ENCODE data around the gene TLX1. TPM values are rescaled to one million over a fixed set of nuclear protein-coding genes. Genes with fewer than 3 reads are reported as not detected.

Gene TLX1
- total RNA-seq, 4 donors from 2014 or later = not detected

DNA sequence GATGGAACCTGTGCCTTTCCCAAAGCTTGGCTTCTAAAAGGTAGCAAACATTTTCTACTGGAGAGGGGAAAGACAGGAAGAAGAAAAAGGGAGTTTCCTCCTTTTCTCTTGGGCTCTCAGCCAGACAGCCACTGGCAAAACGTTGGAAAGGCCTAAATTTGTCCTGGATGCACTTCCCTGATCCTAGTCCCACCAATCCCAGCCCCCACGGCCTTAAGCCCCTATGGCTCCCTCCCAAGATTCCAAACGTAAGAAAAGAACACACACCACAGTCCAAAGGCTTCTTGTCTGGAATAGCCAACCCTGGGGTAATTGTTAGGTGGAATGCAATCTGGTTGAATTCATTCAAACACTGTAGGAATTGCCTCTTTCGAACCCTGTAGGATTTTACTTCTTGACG, 959 bp upstream of the TLX1 start:
- DNase-seq = no peak
- Histone ChIP-seq H3K27me3 (peaks cover 21 to 72% of the 10 kb centered on the region in 2 donors), H3K4me1 (peaks cover 0 to 24% of the 10 kb centered on the region in 2 donors), H3K9me3 (no peaks in the 10 kb centered on the region), H3K27ac (no peak overlapping the region), H3K36me3 (no peaks in the 10 kb centered on the region), H3K4me3 (no peak overlapping the region)
- intact Hi-C loops (cut with DNase I; ENCODE audit: low total_unique reads) = no loop called here
- TF ChIP-seq, protein P1, sequence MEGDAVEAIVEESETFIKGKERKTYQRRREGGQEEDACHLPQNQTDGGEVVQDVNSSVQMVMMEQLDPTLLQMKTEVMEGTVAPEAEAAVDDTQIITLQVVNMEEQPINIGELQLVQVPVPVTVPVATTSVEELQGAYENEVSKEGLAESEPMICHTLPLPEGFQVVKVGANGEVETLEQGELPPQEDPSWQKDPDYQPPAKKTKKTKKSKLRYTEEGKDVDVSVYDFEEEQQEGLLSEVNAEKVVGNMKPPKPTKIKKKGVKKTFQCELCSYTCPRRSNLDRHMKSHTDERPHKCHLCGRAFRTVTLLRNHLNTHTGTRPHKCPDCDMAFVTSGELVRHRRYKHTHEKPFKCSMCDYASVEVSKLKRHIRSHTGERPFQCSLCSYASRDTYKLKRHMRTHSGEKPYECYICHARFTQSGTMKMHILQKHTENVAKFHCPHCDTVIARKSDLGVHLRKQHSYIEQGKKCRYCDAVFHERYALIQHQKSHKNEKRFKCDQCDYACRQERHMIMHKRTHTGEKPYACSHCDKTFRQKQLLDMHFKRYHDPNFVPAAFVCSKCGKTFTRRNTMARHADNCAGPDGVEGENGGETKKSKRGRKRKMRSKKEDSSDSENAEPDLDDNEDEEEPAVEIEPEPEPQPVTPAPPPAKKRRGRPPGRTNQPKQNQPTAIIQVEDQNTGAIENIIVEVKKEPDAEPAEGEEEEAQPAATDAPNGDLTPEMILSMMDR (IDR thresholded peaks at IDR 0.05) = no peak

DNA sequence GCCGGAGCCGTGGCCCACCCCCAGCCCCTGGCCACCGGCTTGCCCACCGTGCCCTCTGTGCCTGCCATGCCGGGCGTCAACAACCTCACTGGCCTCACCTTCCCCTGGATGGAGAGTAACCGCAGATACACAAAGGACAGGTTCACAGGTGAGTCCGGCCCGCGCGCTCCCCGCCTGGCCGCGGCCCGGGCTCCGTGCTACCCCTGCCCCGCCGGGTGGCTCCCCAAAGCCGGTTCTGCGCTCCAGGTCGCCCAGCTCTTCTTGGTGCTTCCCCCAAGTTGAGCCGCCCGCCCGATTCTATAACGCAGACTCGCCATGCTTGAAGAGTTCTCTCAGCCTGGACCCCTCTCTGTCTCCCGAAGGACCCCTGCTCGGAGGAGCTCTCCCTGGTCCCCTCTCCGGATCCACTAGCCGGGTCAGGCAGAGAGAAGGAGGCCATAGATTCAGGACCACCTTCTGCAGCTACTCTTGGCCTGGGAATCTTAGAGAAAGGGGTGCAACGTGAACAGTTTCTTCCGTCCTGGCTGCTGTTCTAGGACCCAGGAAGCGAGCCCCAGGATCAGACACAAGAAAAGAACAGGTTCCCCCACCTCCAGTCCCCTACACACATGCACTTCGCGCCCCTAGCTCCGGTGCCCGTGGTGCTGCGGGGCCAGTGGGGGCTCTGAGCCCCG, 999 bp downstream of the TLX1 start:
- Histone ChIP-seq H3K4me1 (peaks cover 0 to 29% of the 10 kb centered on the region in 2 donors), H3K9me3 (no peaks in the 10 kb centered on the region), H3K27me3 (peaks cover 23 to 85% of the 10 kb centered on the region in 2 donors), H3K4me3 (no peak overlapping the region), H3K36me3 (no peaks in the 10 kb centered on the region), H3K27ac (no peak overlapping the region)
- no peak for TF ChIP-seq POLR2A (IDR thresholded peaks at IDR 0.05)
- TF ChIP-seq, protein P1 (IDR thresholded peaks at IDR 0.05) = no peak
- intact Hi-C loops (cut with DNase I; ENCODE audit: low total_unique reads) = no loop called here
- DNase-seq = no peak

DNA sequence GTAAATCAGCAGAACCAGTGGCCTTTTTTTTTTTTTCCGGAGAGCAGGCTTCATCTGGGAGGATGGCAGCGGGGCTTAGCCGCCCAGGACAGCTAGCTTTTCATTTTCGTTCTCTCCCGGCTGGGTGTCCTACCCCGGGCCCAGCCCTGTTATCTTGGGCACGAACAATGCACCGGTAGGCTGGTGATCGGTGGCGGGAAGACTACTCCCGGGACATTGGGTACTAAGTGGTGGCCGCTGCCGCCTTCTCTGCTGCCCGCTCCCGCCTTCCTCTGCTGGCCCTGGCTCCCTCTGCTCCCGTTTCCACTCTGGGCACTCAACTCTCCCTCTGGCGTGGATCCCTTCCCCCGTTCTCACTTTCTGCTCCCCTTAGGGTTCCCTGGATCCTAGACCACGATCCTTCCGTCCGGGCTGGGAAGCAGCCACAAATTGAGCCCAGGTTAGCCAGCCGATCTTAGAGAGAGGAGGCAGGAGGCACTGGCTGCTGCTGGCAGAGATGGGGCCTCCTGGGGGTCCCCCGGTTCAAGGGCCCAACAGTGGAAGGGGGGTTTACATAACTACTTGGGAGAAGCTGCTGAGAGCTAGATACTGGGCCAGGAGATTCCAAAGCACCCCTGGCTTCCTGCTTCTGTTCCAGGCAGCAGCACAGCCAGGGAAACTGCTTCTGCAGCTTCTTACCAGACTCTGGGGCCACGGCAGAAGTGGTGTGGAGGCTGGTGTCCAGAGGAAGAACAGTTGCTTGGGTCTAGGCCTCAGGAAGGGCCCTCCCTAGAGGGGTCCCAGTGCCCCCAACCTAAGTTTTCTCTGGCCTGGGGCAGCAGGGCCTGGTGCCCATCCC, 1.8 kb downstream of the TLX1 start:
- intact Hi-C loops (cut with DNase I; ENCODE audit: low total_unique reads) = no loop called here
- DNase-seq = no peak
- Histone ChIP-seq H3K9me3 (no peaks in the 10 kb centered on the region), H3K36me3 (no peaks in the 10 kb centered on the region), H3K4me3 (no peak overlapping the region), H3K27ac (no peak overlapping the region), H3K4me1 (peaks cover 0 to 29% of the 10 kb centered on the region in 2 donors), H3K27me3 (peaks cover 24 to 86% of the 10 kb centered on the region in 2 donors)
- TF ChIP-seq POLR2A (IDR thresholded peaks at IDR 0.05) = no peak
- TF ChIP-seq, protein P1 (IDR thresholded peaks at IDR 0.05) = no peak

DNA sequence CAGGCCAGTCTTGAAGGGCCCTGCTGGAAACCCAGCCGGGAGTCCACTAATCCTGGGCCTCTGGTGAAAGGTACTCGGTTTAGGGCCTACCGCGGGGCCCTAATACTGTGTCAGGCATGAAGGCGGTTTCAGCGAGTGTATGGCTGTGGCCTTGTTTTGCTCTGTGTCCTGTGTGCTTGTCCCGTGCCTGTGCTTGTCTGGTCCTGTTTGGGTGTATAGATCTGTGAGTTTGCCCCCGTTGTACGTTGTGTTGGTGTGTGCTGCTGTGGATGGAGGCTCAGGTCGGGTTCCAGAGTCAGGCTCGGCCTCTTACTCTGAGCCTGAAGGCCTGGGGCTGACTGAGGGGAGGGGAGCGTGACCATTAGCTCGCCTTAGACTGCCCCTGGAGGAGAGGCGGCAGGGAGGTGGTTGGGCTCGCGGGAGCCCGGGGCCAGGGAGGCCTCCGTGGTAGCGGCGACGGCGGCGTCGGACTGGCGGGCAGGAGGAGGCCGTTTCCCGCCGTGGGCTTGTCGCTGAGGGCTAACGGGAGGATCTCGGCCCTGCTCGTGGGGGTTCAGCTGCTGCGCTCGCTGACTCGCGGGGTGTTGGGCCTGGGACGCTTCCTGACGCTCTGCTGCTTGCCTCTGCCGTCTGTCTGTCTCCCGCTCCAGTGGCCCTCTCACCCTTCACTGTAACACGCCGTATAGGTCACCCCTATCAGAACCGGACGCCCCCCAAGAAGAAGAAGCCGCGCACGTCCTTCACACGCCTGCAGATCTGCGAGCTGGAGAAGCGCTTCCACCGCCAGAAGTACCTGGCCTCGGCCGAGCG, 2.6 kb downstream of the TLX1 start:
- TF ChIP-seq, protein P1 (IDR thresholded peaks at IDR 0.05) = no peak
- TF ChIP-seq POLR2A (IDR thresholded peaks at IDR 0.05) = no peak
- H3K4me3 ChIP-seq = no peak overlapping the region
- no peak overlapping the region for H3K27ac ChIP-seq
- H3K9me3 ChIP-seq = no peaks in the 10 kb centered on the region
- DNase-seq = no peak
- H3K4me1 ChIP-seq = peaks cover 0 to 29% of the 10 kb centered on the region in 2 donors
- intact Hi-C loops (cut with DNase I; ENCODE audit: low total_unique reads) = no loop called here
- peaks cover 24 to 88% of the 10 kb centered on the region in 2 donors for H3K27me3 ChIP-seq
- H3K36me3 ChIP-seq = no peaks in the 10 kb centered on the region
